MCF 10A (cell line): ENCODE data around the gene RALGPS1. TPM values are rescaled to one million over a fixed set of nuclear protein-coding genes. Genes with fewer than 3 reads are reported as not detected.
"Not testable (repeated sequence)": the region's sequence is repeated elsewhere in the genome, so short reads cannot be mapped to it uniquely, and the experiment has no call there.

Experiments
- BruUV-seq: library from RNA; stranded (reverse); fragments of 400-500 nt; replicated peaks from 2 replicates; lab custom pipeline; 2021; lab: Mats Ljungman, UMichigan
- CTCF ChIA-PET: fragments of 300-600 bp; sonication (Branson Sonifier 250); formaldehyde crosslinking; extraction: SDS; loops from one replicate; lab custom pipeline; 2021; ENCODE audit warnings: antibody characterized with exemption, inconsistent platforms; lab: Yijun Ruan, JAX
- POLR2A ChIA-PET: fragments of 300-600, 350-650 bp; sonication (Branson Sonifier 250); formaldehyde crosslinking; extraction: SDS; loops from one replicate; lab custom pipeline; 2020; ENCODE audit warnings: antibody characterized with exemption, inconsistent platforms; lab: Yijun Ruan, JAX
- DNase-seq: peaks from one replicate; pipeline ENCODE4 v3.0.0-alpha.2; 2018; ENCODE audit not compliant: unreplicated experiment
- H3K27ac Mint-ChIP-seq: one replicate; pipeline ENCODE4 v1.8.0; 2022; ENCODE audit warnings: mild to moderate bottlenecking, low read depth, mixed read lengths; ENCODE audit not compliant: unreplicated experiment
- H3K27me3 Mint-ChIP-seq: one replicate; pipeline ENCODE4 v1.8.0; 2022; ENCODE audit warnings: mixed read lengths; ENCODE audit not compliant: insufficient read depth, unreplicated experiment
- H3K36me3 Mint-ChIP-seq: one replicate; pipeline ENCODE4 v1.8.0; 2022; ENCODE audit warnings: mild to moderate bottlenecking, moderate library complexity, mixed read lengths; ENCODE audit not compliant: insufficient read depth, unreplicated experiment
- H3K4me1 Mint-ChIP-seq: one replicate; pipeline ENCODE4 v1.8.0; 2022; ENCODE audit warnings: mixed read lengths; ENCODE audit not compliant: insufficient read depth, unreplicated experiment
- H3K4me3 Mint-ChIP-seq: one replicate; pipeline ENCODE4 v1.8.0; 2022; ENCODE audit warnings: mild to moderate bottlenecking, moderate library complexity, mixed read lengths; ENCODE audit not compliant: unreplicated experiment
- H3K9me3 Mint-ChIP-seq: one replicate; pipeline ENCODE4 v1.8.0; 2022; ENCODE audit warnings: mixed read lengths; ENCODE audit not compliant: unreplicated experiment
- CTCF ChIP-seq: fragments of 200-600 bp; IDR thresholded peaks from one replicate; pipeline ENCODE4 v1.8.0; 2022; ENCODE audit warnings: antibody characterized with exemption, mild to moderate bottlenecking; ENCODE audit not compliant: unreplicated experiment
- intact Hi-C: fragments of 100-400 bp; cut with micrococcal nuclease; formaldehyde crosslinking; loops from 2 replicates; pipeline ENCODE4 v1.14.1; 2022
- total RNA-seq: library from RNA; stranded (reverse); gene quantifications from 2 replicates; pipeline ENCODE4 v1.2.3, GENCODE V29; 2022

RALGPS1 gene
- total RNA-seq, 1 experiment from 2014 or later = 2.4 TPM

- no peak overlapping the region for H3K27ac Mint-ChIP-seq
- POLR2A ChIA-PET = no interaction called here
These were observed 254.4 kb downstream of the RALGPS1 start for GRCh38 chr9:127168756-127169574.

GRCh38 chr9:127169575-127169883 lies 254.9 kb downstream of the RALGPS1 start:
- no TSS peak for BruUV-seq
- H3K4me1 Mint-ChIP-seq = peaks cover 17% of the 10 kb centered on the region
- ChIA-PET CTCF (no interaction called here), POLR2A (no interaction called here)
- no peak for TF ChIP-seq CTCF
- H3K4me3 Mint-ChIP-seq = no peak overlapping the region
- no peaks in the 10 kb centered on the region for H3K27me3 Mint-ChIP-seq
- H3K27ac Mint-ChIP-seq = no peak overlapping the region
- intact Hi-C loops = no loop called here
- H3K36me3 Mint-ChIP-seq = no peaks in the 10 kb centered on the region
- H3K9me3 Mint-ChIP-seq = no peaks in the 10 kb centered on the region
- DNase-seq = no peak

More at GRCh38 chr9:127168756-127169574, 254.4 kb downstream of the RALGPS1 start:
- H3K27me3 Mint-ChIP-seq = no peaks in the 10 kb centered on the region
- no peaks in the 10 kb centered on the region for H3K36me3 Mint-ChIP-seq
- intact Hi-C loops = no loop called here
- no peak for DNase-seq
- H3K4me3 Mint-ChIP-seq = no peak overlapping the region
- H3K9me3 Mint-ChIP-seq = no peaks in the 10 kb centered on the region
- H3K4me1 Mint-ChIP-seq = peaks cover 17% of the 10 kb centered on the region
- CTCF ChIA-PET = interaction anchor here (0.6 to 0.7 kb wide), 2 partner anchors 30 to 120 kb away, joined by 3 read pairs; no protein-coding TSS in a partner anchor
- BruUV-seq = no TSS peak
- TF ChIP-seq CTCF = no peak

- intact Hi-C loops = no loop called here
- H3K9me3 Mint-ChIP-seq = no peaks in the 10 kb centered on the region
- DNase-seq = no peak
- TF ChIP-seq CTCF = no peak
- peaks cover 17% of the 10 kb centered on the region for H3K4me1 Mint-ChIP-seq
- POLR2A ChIA-PET = no interaction called here
- H3K36me3 Mint-ChIP-seq = no peaks in the 10 kb centered on the region
- H3K27me3 Mint-ChIP-seq = no peaks in the 10 kb centered on the region
- no peak overlapping the region for H3K4me3 Mint-ChIP-seq
- no peak overlapping the region for H3K27ac Mint-ChIP-seq
- CTCF ChIA-PET = no interaction called here
- BruUV-seq = no TSS peak
These were observed 255.5 kb downstream of the RALGPS1 start for GRCh38 chr9:127170103-127170502.

GRCh38 chr9:127170652-127171051 lies 256.1 kb downstream of the RALGPS1 start:
- no peak overlapping the region for H3K4me3 Mint-ChIP-seq
- H3K27me3 Mint-ChIP-seq = no peaks in the 10 kb centered on the region
- ChIA-PET CTCF (no interaction called here), POLR2A (no interaction called here)
- peaks cover 17% of the 10 kb centered on the region for H3K4me1 Mint-ChIP-seq
- H3K9me3 Mint-ChIP-seq = no peaks in the 10 kb centered on the region
- DNase-seq = no peak
- intact Hi-C loops = no loop called here
- no peak overlapping the region for H3K27ac Mint-ChIP-seq
- H3K36me3 Mint-ChIP-seq = no peaks in the 10 kb centered on the region
- TF ChIP-seq CTCF = no peak
- BruUV-seq = no TSS peak

GRCh38 chr9:127171348-127171747 lies 256.8 kb downstream of the RALGPS1 start:
- H3K36me3 Mint-ChIP-seq, H3K27ac Mint-ChIP-seq, CTCF ChIA-PET, DNase-seq, BruUV-seq, intact Hi-C loops, H3K4me3 Mint-ChIP-seq, H3K9me3 Mint-ChIP-seq, H3K27me3 Mint-ChIP-seq: not testable (repeated sequence)
- POLR2A ChIA-PET = interaction anchor here (1.2 kb wide), 1 partner anchor 10 kb away, joined by 4 read pairs; no protein-coding TSS in a partner anchor
- peaks cover 16% of the 10 kb centered on the region for H3K4me1 Mint-ChIP-seq
